Measurements from ENCODE around the gene MAP4K4. TPM values are rescaled to one million over a fixed set of nuclear protein-coding genes. Genes with fewer than 3 reads are reported as not detected.
"Not testable (repeated sequence)": the region's sequence is repeated elsewhere in the genome, so short reads cannot be mapped to it uniquely, and the experiment has no call there.

Gene MAP4K4
- total RNA-seq, 4 donors from 2014 or later, result 33.8 to 47.3 (median 35.7) TPM

DNA sequence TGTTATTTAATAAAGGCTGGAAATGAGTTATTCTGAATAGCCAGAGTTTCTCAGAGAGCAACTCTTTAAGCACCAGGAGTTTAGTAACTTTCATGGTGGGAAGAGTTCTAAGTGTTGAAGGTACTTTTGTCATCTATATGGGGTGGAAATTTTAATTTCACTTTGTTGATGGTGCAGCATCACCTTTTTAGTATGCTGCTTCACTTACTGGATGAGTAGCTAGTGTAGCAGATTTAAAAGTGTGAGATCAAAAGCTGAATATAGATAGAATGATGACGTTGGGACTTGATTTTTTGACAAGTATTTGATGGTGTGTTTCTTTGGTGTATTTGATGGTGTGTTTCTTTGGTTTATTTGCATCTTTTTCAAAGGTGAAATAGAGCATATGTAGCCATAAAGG lies 47.3 kb downstream of the MAP4K4 start:
- no peak for TF ChIP-seq POLR2A (IDR thresholded peaks at IDR 0.05)
- TF ChIP-seq, protein P1, sequence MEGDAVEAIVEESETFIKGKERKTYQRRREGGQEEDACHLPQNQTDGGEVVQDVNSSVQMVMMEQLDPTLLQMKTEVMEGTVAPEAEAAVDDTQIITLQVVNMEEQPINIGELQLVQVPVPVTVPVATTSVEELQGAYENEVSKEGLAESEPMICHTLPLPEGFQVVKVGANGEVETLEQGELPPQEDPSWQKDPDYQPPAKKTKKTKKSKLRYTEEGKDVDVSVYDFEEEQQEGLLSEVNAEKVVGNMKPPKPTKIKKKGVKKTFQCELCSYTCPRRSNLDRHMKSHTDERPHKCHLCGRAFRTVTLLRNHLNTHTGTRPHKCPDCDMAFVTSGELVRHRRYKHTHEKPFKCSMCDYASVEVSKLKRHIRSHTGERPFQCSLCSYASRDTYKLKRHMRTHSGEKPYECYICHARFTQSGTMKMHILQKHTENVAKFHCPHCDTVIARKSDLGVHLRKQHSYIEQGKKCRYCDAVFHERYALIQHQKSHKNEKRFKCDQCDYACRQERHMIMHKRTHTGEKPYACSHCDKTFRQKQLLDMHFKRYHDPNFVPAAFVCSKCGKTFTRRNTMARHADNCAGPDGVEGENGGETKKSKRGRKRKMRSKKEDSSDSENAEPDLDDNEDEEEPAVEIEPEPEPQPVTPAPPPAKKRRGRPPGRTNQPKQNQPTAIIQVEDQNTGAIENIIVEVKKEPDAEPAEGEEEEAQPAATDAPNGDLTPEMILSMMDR (IDR thresholded peaks at IDR 0.05), result no peak
- intact Hi-C loops (cut with DNase I), result no loop called here
- Histone ChIP-seq H3K4me1 (peaks cover 18 to 35% of the 10 kb centered on the region in 2 donors), H3K36me3 (no peaks in the 10 kb centered on the region), H3K4me3 (replicated peaks in 1 of 3) (no peak overlapping the region), H3K27me3 (no peaks in the 10 kb centered on the region), H3K9me3 (no peaks in the 10 kb centered on the region), H3K27ac (no peak overlapping the region)
- DNase-seq, result no peak
- 79 to 83% methylated on average over 1 of the region's 1 CpG for WGBS, 2 donors

DNA sequence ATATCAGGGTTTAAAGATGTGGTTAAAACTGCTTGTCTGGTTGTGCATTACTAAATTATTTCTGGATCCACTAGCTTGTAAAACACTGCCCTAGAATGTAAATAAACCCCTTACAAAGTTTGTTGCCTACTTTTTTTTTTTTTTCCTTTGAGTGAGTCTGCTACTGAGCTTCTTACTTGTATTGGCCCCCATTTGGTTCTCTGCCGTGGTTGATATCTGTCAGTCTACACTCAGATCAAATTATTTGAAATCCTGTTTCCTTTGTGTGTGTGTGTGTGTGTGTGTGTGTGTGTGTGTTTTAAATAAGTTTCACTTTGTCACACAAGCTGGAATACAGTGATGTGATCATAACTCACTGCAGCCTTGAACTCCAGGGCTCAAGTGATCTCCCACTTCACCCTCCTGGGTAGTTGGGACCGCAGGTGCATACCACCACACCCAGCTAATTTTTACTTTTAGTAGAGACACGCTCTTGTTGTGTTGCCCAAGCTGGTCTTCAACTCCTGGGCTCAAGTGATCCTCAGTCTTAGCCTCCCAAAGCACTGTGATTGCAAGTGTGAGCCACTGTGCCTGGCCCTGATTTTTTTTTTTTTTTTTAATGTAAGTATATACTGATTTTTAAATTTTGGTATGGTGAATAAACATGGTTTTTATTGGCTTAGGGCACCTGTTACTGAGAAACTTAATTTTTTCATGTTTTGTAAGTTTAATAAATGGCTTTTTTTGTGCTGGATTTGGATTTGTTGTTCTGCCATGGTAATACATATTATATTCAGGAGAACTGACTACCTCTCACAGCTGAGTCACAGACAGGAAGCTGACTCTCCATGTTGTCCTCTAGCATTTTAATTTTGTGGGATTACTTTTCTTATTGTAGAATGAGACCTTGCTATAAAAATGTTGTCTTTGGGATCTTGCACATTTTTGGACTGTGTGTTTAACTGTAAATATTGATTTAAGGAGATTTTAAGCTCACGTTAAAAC lies 48.5 kb downstream of the MAP4K4 start:
- WGBS, 2 donors, result 80 to 88% methylated on average over 4 of the region's 4 CpGs
- TF ChIP-seq POLR2A (IDR thresholded peaks at IDR 0.05), result no peak
- TF ChIP-seq, protein P1 (IDR thresholded peaks at IDR 0.05), result no peak
- H3K36me3 ChIP-seq, result no peaks in the 10 kb centered on the region
- no peak overlapping the region for H3K4me3 ChIP-seq (replicated peaks in 1 of 3)
- H3K27ac ChIP-seq, result no peak overlapping the region
- intact Hi-C loops (cut with DNase I), result no loop called here
- no peaks in the 10 kb centered on the region for H3K9me3 ChIP-seq
- H3K4me1 ChIP-seq, result peaks cover 12 to 35% of the 10 kb centered on the region in 2 donors
- no peaks in the 10 kb centered on the region for H3K27me3 ChIP-seq
- DNase-seq, result no peak

DNA sequence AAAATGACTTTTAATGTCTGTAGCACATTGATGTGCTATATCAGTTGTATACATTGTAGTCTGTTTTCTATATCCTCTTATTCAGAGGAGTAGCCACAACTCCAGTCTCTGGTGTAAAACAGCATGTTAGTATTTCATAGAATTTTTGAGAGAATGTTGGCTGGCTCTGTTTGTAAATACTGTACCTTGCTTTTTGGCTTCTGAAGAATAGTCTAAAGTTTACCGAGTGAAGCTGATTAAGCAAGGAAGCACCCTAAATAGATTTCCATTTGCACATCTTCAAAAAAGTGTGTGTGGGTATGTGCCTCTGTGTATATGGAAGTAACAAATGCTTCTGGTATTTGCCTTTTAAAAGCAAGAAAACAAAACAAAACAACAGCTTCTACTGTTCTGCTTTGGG lies 50.5 kb downstream of the MAP4K4 start:
- Histone ChIP-seq H3K27me3 (no peaks in the 10 kb centered on the region), H3K4me1 (peaks cover 3 to 30% of the 10 kb centered on the region in 2 donors), H3K27ac (no peak overlapping the region), H3K4me3 (replicated peaks in 1 of 3) (no peak overlapping the region), H3K36me3 (no peaks in the 10 kb centered on the region), H3K9me3 (no peaks in the 10 kb centered on the region)
- DNase-seq, result no peak
- intact Hi-C loops (cut with DNase I), result no loop called here
- 67 to 71% methylated on average over 1 of the region's 1 CpG for WGBS, 2 donors
- TF ChIP-seq, protein P1 (IDR thresholded peaks at IDR 0.05), result no peak
- TF ChIP-seq POLR2A (IDR thresholded peaks at IDR 0.05), result no peak

DNA sequence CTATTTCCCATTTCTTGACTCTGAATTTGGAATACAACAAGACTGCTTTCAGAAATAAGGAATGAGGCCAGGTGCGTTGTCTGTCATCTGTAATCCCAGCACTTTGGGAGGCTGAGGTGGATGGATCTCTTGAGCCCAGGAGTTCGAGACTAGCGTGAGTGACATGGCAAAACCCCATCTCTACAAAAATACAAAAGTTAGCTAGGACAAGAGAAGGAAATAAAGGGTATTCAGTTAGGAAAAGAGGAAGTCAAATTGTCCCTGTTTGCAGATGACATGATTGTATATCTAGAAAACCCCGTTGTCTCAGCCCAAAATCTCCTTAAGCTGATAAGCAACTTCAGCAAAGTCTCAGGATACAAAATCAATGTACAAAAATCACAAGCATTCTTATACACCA lies 51.0 kb downstream of the MAP4K4 start:
- H3K36me3 ChIP-seq; DNase-seq; H3K27me3 ChIP-seq; intact Hi-C loops (cut with DNase I); H3K4me3 ChIP-seq (replicated peaks in 1 of 3); H3K27ac ChIP-seq; H3K9me3 ChIP-seq: not testable (repeated sequence)
- H3K4me1 ChIP-seq, result peaks cover 7 to 30% of the 10 kb centered on the region in 2 donors
- WGBS, 2 donors, result 81 to 92% methylated on average over 4 of the region's 4 CpGs

DNA sequence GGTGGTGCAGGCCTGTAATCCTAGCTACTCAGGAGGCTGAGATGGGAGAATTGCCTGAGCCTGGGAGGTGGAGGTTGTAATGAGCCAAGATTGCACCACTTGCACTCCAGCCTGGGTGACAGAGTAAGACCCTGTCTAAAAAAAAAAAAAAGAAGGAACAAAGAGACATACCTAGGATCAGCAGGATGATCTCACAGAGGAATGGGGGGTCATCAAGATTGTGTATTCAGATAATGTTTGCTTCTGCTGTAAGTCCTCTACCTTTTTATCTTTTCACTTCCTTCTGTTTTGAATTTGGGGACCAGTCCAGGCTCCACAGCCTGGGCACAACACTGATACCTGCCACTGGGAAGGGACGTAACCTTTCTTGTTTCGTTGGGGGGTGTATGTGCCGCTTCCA lies 53.2 kb downstream of the MAP4K4 start:
- intact Hi-C loops (cut with DNase I), result no loop called here
- no peaks in the 10 kb centered on the region for H3K27me3 ChIP-seq
- no peaks in the 10 kb centered on the region for H3K9me3 ChIP-seq
- no peaks in the 10 kb centered on the region for H3K36me3 ChIP-seq
- no peak for DNase-seq
- TF ChIP-seq POLR2A (IDR thresholded peaks at IDR 0.05), result no peak
- TF ChIP-seq, protein P1 (IDR thresholded peaks at IDR 0.05), result no peak
- WGBS, 2 donors, result 89 to 96% methylated on average over 3 of the region's 3 CpGs
- H3K27ac ChIP-seq, result no peak overlapping the region
- no peak overlapping the region for H3K4me3 ChIP-seq (replicated peaks in 1 of 3)
- peaks cover 11 to 30% of the 10 kb centered on the region in 2 donors for H3K4me1 ChIP-seq

Data from thyroid gland (tissue), 4 donors.